Mononuclear cell (primary cell): ENCODE results near the gene STAU1. TPM values are rescaled to one million over a fixed set of nuclear protein-coding genes. Genes with fewer than 3 reads are reported as not detected.
"Not testable (repeated sequence)": the region's sequence is repeated elsewhere in the genome, so short reads cannot be mapped to it uniquely, and the experiment has no call there.

Source experiments
- H3K27me3 ChIP-seq: 2 replicates; pipeline ENCODE4 v1.6.0; 2011; ENCODE audit warnings: low read length, control low read depth; ENCODE audit not compliant: insufficient read depth
- H3K4me1 ChIP-seq: 2 replicates; pipeline ENCODE4 v1.5.1; 2011; ENCODE audit warnings: mild to moderate bottlenecking, low read length, control low read depth; ENCODE audit not compliant: insufficient read depth
- H3K4me3 ChIP-seq: 2 replicates; pipeline ENCODE4 v1.5.1; 2011; ENCODE audit warnings: mild to moderate bottlenecking, low read length, moderate library complexity
- H3K9me3 ChIP-seq: 2 replicates; pipeline ENCODE4 v1.5.1; 2011; ENCODE audit warnings: low read depth, mild to moderate bottlenecking, control low read depth, low read length
- total RNA-seq: library from RNA; depleted of rRNA; stranded (reverse); fragments of >200 nt; gene quantifications from one replicate; pipeline ENCODE4 v1.2.3, GENCODE V29; 2012

The STAU1 gene
- total RNA-seq, 1 donor, result 49.6 TPM

- H3K4me1 ChIP-seq, result no peaks in the 10 kb centered on the region
These were observed 54.6 kb downstream of the STAU1 start for GRCh38 chr20:49133571-49133970.

GRCh38 chr20:49132995-49133478 is 55.1 kb downstream of the STAU1 start:
- Histone ChIP-seq H3K4me1 (no peaks in the 10 kb centered on the region), H3K4me3 (no peak overlapping the region)

More at GRCh38 chr20:49133571-49133970, 54.6 kb downstream of the STAU1 start:
- Histone ChIP-seq H3K9me3 (no peaks in the 10 kb centered on the region), H3K27me3 (no peaks in the 10 kb centered on the region), H3K4me3 (no peak overlapping the region)

GRCh38 chr20:49123982-49124381 is 64.2 kb downstream of the STAU1 start:
- H3K27me3 ChIP-seq, result no peaks in the 10 kb centered on the region
- H3K4me3 ChIP-seq, result no peak overlapping the region
- no peaks in the 10 kb centered on the region for H3K9me3 ChIP-seq
- no peaks in the 10 kb centered on the region for H3K4me1 ChIP-seq

More at GRCh38 chr20:49132995-49133478, 55.1 kb downstream of the STAU1 start:
- Histone ChIP-seq H3K9me3 (no peaks in the 10 kb centered on the region), H3K27me3 (no peaks in the 10 kb centered on the region)

GRCh38 chr20:49122920-49123319 is 65.2 kb downstream of the STAU1 start:
- no peaks in the 10 kb centered on the region for H3K4me1 ChIP-seq
- H3K4me3 ChIP-seq, result no peak overlapping the region
- no peaks in the 10 kb centered on the region for H3K27me3 ChIP-seq
- no peaks in the 10 kb centered on the region for H3K9me3 ChIP-seq

- no peak overlapping the region for H3K4me3 ChIP-seq
- H3K4me1 ChIP-seq, result no peaks in the 10 kb centered on the region
- H3K27me3 ChIP-seq, result no peaks in the 10 kb centered on the region
- no peaks in the 10 kb centered on the region for H3K9me3 ChIP-seq
These were observed 68.1 kb downstream of the STAU1 start for GRCh38 chr20:49119988-49120387.

GRCh38 chr20:49118307-49118706 is 69.8 kb downstream of the STAU1 start:
- Histone ChIP-seq H3K27me3 (no peaks in the 10 kb centered on the region), H3K9me3 (no peaks in the 10 kb centered on the region), H3K4me3 (no peak overlapping the region), H3K4me1 (no peaks in the 10 kb centered on the region)

GRCh38 chr20:49115564-49115963 is 72.6 kb downstream of the STAU1 start:
- Histone ChIP-seq H3K4me1 (no peaks in the 10 kb centered on the region), H3K27me3 (no peaks in the 10 kb centered on the region), H3K9me3 (no peaks in the 10 kb centered on the region), H3K4me3 (no peak overlapping the region)

GRCh38 chr20:49112596-49113274 is 75.4 kb downstream of the STAU1 start:
- H3K9me3 ChIP-seq, result no peaks in the 10 kb centered on the region

GRCh38 chr20:49110767-49111694 is 77.1 kb downstream of the STAU1 start:
- H3K9me3 ChIP-seq, result no peaks in the 10 kb centered on the region
- no peaks in the 10 kb centered on the region for H3K27me3 ChIP-seq

More at GRCh38 chr20:49112596-49113274, 75.4 kb downstream of the STAU1 start:
- Histone ChIP-seq H3K4me3 (no peak overlapping the region), H3K27me3 (no peaks in the 10 kb centered on the region), H3K4me1 (no peaks in the 10 kb centered on the region)

GRCh38 chr20:49106328-49106727 is 81.8 kb downstream of the STAU1 start:
- H3K27me3 ChIP-seq, result no peaks in the 10 kb centered on the region
- no peaks in the 10 kb centered on the region for H3K9me3 ChIP-seq
- no peak overlapping the region for H3K4me3 ChIP-seq
- H3K4me1 ChIP-seq, result peaks cover 3% of the 10 kb centered on the region

More at GRCh38 chr20:49110767-49111694, 77.1 kb downstream of the STAU1 start:
- Histone ChIP-seq H3K4me1 (no peaks in the 10 kb centered on the region), H3K4me3 (no peak overlapping the region)

GRCh38 chr20:49104979-49105547 is 83.1 kb downstream of the STAU1 start:
- not testable (repeated sequence) for H3K9me3 ChIP-seq, H3K27me3 ChIP-seq, H3K4me3 ChIP-seq
- peaks cover 13% of the 10 kb centered on the region for H3K4me1 ChIP-seq

- H3K9me3 ChIP-seq, result no peaks in the 10 kb centered on the region
- no peak overlapping the region for H3K4me3 ChIP-seq
- no peaks in the 10 kb centered on the region for H3K27me3 ChIP-seq
- peaks cover 13% of the 10 kb centered on the region for H3K4me1 ChIP-seq
These were observed 83.8 kb downstream of the STAU1 start for GRCh38 chr20:49104365-49104648.

GRCh38 chr20:49103647-49104364 is 84.3 kb downstream of the STAU1 start:
- Histone ChIP-seq H3K27me3 (no peaks in the 10 kb centered on the region), H3K4me3 (no peak overlapping the region), H3K4me1 (peaks cover 13% of the 10 kb centered on the region), H3K9me3 (no peaks in the 10 kb centered on the region)

- no peaks in the 10 kb centered on the region for H3K9me3 ChIP-seq
- H3K4me1 ChIP-seq, result peaks cover 13% of the 10 kb centered on the region
- H3K27me3 ChIP-seq, result no peaks in the 10 kb centered on the region
- H3K4me3 ChIP-seq, result no peak overlapping the region
These were observed 85.1 kb downstream of the STAU1 start for GRCh38 chr20:49103019-49103418.

GRCh38 chr20:49100972-49101371 is 87.2 kb downstream of the STAU1 start:
- Histone ChIP-seq H3K9me3 (no peaks in the 10 kb centered on the region), H3K4me3 (no peak overlapping the region), H3K4me1 (peaks cover 13% of the 10 kb centered on the region), H3K27me3 (no peaks in the 10 kb centered on the region)
